ENCODE results near the gene EDC3. TPM values are rescaled to one million over a fixed set of nuclear protein-coding genes. Genes with fewer than 3 reads are reported as not detected.

The EDC3 gene
- total RNA-seq, 1 donor from 2014 or later: 49.5 TPM

- DNase-seq (no peak), ATAC-seq (ENCODE audit: low read depth) (no peak)
- Mint-ChIP-seq H3K4me3 (peak overlapping the region; percentile 60), H3K27me3 (no peaks in the 10 kb centered on the region), H3K27ac (peak overlapping the region; percentile 89), H3K4me1 (peaks cover 72% of the 10 kb centered on the region), H3K36me3 (ENCODE audit: low read depth) (peaks cover 86% of the 10 kb centered on the region), H3K9me3 (no peaks in the 10 kb centered on the region)
- ChIA-PET POLR2A (interaction anchor here (1.1 to 2.5 kb wide), 2 partner anchors 11 to 161 kb away, joined by 3 to 22 read pairs; partner anchors contain the start of gene CLK3), CTCF (interaction anchor here (1.0 to 2.0 kb wide), 3 partner anchors 10 to 274 kb away, joined by 5 to 6 read pairs (median 5); no protein-coding TSS in a partner anchor)
- no peak for TF ChIP-seq CTCF (IDR thresholded peaks at IDR 0.05)
- intact Hi-C loops (cut with micrococcal nuclease): no loop called here
Measured at GRCh38 chr15:74627766-74628165, 68.1 kb downstream of the EDC3 start.

- TF ChIP-seq CTCF (IDR thresholded peaks at IDR 0.05): no peak
- POLR2A ChIA-PET: interaction anchor here (0.6 to 2.5 kb wide), 3 partner anchors 10 to 161 kb away, joined by 3 to 22 read pairs (median 3); partner anchors contain the start of gene CLK3
- H3K4me3 Mint-ChIP-seq: peak overlapping the region; percentile 60
- CTCF ChIA-PET: interaction anchor here (1.0 to 2.0 kb wide), 4 partner anchors 9 to 275 kb away, joined by 3 to 6 read pairs (median 5); no protein-coding TSS in a partner anchor
- H3K27me3 Mint-ChIP-seq: no peaks in the 10 kb centered on the region
- H3K9me3 Mint-ChIP-seq: no peaks in the 10 kb centered on the region
- H3K36me3 Mint-ChIP-seq (ENCODE audit: low read depth): peaks cover 86% of the 10 kb centered on the region
- ATAC-seq (ENCODE audit: low read depth) (peak; percentile 49), DNase-seq (no peak)
- intact Hi-C loops (cut with micrococcal nuclease): no loop called here
- peaks cover 71% of the 10 kb centered on the region for H3K4me1 Mint-ChIP-seq
- H3K27ac Mint-ChIP-seq: peak overlapping the region; percentile 89
Measured at GRCh38 chr15:74626752-74627692, 68.8 kb downstream of the EDC3 start.

- Mint-ChIP-seq H3K4me3 (no peak overlapping the region), H3K27me3 (no peaks in the 10 kb centered on the region), H3K36me3 (ENCODE audit: low read depth) (peaks cover 90% of the 10 kb centered on the region), H3K27ac (peak overlapping the region; percentile 89), H3K4me1 (peaks cover 67% of the 10 kb centered on the region), H3K9me3 (no peaks in the 10 kb centered on the region)
- ATAC-seq (ENCODE audit: low read depth) (no peak), DNase-seq (no peak)
- no peak for TF ChIP-seq CTCF (IDR thresholded peaks at IDR 0.05)
- ChIA-PET POLR2A (interaction anchor here (1.1 to 2.5 kb wide), 2 partner anchors 10 to 162 kb away, joined by 3 to 22 read pairs; partner anchors contain the start of gene CLK3), CTCF (interaction anchor here (1.2 kb wide), 1 partner anchor 255 kb away, joined by 3 read pairs; no protein-coding TSS in a partner anchor)
- intact Hi-C loops (cut with micrococcal nuclease): no loop called here
Measured at GRCh38 chr15:74626336-74626735, 69.5 kb downstream of the EDC3 start.

DNA sequence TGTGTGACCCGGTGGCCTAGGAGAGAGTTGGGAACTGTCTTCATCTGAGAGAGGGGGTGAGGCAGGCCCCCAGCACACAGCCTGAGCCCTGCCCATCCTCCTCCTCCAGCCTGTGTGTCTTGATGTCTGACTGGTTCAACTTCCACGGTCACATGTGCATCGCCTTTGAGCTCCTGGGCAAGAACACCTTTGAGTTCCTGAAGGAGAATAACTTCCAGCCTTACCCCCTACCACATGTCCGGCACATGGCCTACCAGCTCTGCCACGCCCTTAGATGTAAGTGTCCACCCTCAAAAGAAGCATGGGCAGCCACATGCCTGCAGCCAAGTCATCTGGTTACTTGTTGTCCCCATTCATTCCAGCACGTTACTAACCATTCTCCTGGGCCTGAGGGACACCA is 70.1 kb downstream of the EDC3 start:
- H3K4me1 Mint-ChIP-seq: peaks cover 67% of the 10 kb centered on the region
- peaks cover 95% of the 10 kb centered on the region for H3K36me3 Mint-ChIP-seq (ENCODE audit: low read depth)

More for the DNA sequence above, 70.1 kb downstream of the EDC3 start:
- intact Hi-C loops (cut with micrococcal nuclease): no loop called here
- Mint-ChIP-seq H3K9me3 (no peaks in the 10 kb centered on the region), H3K4me3 (no peak overlapping the region), H3K27me3 (no peaks in the 10 kb centered on the region), H3K27ac (peak overlapping the region; percentile 35)
- CTCF ChIA-PET: no interaction called here
- TF ChIP-seq CTCF (IDR thresholded peaks at IDR 0.05): no peak
- POLR2A ChIA-PET: no interaction called here
- DNase-seq (no peak), ATAC-seq (ENCODE audit: low read depth) (no peak)
